HepG2 (cell line): Measurements from ENCODE around the gene BARX2.

Experiments used
- MXI1 ChIP-seq: IDR thresholded peaks from 3 replicates; pipeline ENCODE4 v1.6.1; 2012; ENCODE audit warnings: low read depth, low read length, inconsistent platforms, borderline replicate concordance
- PHF21A ChIP-seq: sonication (generic); formaldehyde crosslinking; IDR thresholded peaks from 2 replicates; pipeline ENCODE4 v1.5.0; 2020; ENCODE audit warnings: mild to moderate bottlenecking, missing genetic modification reagents
- POLR2A ChIP-seq, 2 experiments: IDR thresholded peaks; 2 replicates each; pipeline ENCODE4 v1.6.1; 2011; ENCODE audit warnings: low read depth in 2 of 2, low read length in 2 of 2, mild to moderate bottlenecking in 1 of 2, moderate library complexity in 1 of 2; ENCODE audit not compliant: insufficient read depth in 1 of 2
- SNRNP70 ChIP-seq: fragments of 200-400 bp; formaldehyde crosslinking; IDR thresholded peaks from 2 replicates; pipeline ENCODE4 v1.6.1; 2017; ENCODE audit warnings: mild to moderate bottlenecking, low read depth, low read length, moderate library complexity
- ZNF737 ChIP-seq: sonication (generic); formaldehyde crosslinking; IDR thresholded peaks from 2 replicates; pipeline ENCODE4 v1.5.0; 2020; ENCODE audit warnings: missing genetic modification reagents, mild to moderate bottlenecking, borderline replicate concordance
- TF ChIP-seq, protein P1 (sequence below): sonication (generic); formaldehyde crosslinking; IDR thresholded peaks from 2 replicates; pipeline ENCODE4 v1.4.0; 2020; ENCODE audit warnings: mild to moderate bottlenecking, missing genetic modification reagents
- TF ChIP-seq, protein P2 (sequence below), 2 experiments: sonication (generic) in 1 of 2; formaldehyde crosslinking in 1 of 2; IDR thresholded peaks; 2 replicates each; pipeline versions ENCODE4 v1.4.0 to v1.6.1; 2018 to 2020; ENCODE audit warnings: missing genetic modification reagents in 2 of 2, borderline replicate concordance in 1 of 2, low read depth in 1 of 2, mild to moderate bottlenecking in 1 of 2, missing biosample characterization in 1 of 2
- TF ChIP-seq, protein P3 (sequence below): sonication (generic); formaldehyde crosslinking; IDR thresholded peaks from 2 replicates; pipeline ENCODE4 v1.5.0; 2020; ENCODE audit warnings: mild to moderate bottlenecking, missing genetic modification reagents, moderate library complexity
- TF ChIP-seq, protein P4 (sequence below): sonication (generic); formaldehyde crosslinking; conservative IDR thresholded peaks from 2 replicates; pipeline ENCODE4 v1.8.0; 2022; ENCODE audit warnings: mild to moderate bottlenecking, moderate library complexity, missing genetic modification reagents

DNA sequence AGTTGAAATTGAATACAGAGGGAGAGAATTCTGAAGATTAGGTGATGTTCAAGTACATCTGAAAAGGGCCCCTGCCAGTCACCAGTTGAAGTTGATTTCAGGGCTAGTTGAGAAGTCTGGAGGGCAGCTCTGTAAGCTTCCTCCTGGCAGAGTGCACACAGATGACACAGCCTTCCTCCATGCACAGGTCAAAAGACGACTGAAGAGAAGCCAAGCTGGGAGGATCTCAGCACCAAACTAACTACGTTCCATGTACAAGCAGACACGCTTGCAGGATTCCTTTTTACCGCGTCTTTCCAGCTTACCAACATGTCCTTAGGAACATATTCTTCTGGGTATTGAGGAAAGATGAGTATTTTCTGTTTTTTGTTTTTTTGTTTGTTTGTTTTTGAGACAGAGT, 7.9 kb downstream of the BARX2 start:
- no peak for TF ChIP-seq PHF21A (CRISPR knock-in tag)
- TF ChIP-seq, protein P1, sequence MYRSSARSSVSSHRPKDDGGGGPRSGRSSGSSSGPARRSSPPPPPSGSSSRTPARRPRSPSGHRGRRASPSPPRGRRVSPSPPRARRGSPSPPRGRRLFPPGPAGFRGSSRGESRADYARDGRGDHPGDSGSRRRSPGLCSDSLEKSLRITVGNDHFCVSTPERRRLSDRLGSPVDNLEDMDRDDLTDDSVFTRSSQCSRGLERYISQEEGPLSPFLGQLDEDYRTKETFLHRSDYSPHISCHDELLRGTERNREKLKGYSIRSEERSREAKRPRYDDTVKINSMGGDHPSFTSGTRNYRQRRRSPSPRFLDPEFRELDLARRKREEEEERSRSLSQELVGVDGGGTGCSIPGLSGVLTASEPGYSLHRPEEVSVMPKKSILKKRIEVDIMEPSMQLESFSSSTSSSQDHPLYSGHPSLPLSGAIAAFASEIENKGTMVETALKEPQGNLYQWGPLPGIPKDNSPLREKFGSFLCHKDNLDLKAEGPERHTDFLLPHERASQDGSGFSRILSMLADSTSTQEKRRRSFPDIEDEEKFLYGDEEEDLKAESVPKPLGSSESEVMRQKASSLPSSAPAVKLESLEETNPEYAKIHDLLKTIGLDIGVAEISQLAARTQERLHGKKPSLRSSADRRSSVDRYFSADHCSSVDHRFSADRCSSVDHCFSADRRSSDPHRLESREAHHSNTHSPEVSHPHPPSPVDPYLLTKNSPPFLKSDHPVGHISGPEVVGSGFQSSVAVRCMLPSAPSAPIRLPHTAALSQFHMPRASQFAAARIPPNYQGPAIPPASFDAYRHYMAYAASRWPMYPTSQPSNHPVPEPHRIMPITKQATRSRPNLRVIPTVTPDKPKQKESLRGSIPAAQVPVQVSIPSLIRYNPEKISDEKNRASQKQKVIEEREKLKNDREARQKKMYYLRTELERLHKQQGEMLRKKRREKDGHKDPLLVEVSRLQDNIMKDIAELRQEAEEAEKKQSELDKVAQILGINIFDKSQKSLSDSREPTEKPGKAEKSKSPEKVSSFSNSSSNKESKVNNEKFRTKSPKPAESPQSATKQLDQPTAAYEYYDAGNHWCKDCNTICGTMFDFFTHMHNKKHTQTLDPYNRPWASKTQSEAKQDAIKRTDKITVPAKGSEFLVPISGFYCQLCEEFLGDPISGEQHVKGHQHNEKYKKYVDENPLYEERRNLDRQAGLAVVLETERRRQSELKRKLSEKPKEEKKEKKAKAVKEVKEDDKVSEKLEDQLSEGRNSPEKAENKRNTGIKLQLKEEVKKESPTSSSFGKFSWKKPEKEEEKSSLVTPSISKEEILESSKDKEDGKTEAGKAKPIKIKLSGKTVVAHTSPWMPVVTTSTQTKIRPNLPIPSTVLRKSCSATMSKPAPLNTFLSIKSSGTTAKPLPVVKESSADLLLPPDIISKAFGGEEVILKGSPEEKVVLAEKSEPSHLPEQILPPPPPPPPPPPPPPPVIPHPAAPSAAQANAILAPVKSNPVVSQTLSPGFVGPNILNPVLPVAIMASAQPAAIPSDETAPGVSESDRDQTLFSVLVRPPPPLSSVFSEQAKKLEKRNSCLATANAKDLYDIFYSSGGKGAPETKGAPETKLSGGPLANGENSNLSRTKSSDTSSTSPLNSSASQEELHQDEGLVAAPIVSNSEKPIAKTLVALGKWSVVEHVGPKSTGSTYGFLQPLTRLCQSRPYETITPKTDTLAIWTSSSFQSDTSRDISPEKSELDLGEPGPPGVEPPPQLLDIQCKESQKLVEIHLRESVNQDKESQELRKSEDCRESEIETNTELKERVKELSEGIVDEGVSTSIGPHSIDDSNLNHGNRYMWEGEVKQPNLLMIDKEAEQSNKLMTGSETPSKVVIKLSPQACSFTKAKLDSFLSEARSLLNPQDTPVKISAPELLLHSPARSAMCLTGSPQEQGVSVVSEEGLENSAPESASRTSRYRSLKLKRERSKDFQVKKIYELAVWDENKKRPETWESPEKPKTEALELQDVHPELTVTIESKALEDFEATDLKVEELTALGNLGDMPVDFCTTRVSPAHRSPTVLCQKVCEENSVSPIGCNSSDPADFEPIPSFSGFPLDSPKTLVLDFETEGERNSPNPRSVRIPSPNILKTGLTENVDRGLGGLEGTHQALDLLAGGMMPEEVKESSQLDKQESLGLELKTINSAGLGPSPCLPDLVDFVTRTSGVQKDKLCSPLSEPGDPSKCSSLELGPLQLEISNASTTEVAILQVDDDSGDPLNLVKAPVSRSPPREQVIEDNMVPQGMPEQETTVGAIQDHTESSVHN (CRISPR knock-in tag) = no peak
- TF ChIP-seq, protein P2, sequence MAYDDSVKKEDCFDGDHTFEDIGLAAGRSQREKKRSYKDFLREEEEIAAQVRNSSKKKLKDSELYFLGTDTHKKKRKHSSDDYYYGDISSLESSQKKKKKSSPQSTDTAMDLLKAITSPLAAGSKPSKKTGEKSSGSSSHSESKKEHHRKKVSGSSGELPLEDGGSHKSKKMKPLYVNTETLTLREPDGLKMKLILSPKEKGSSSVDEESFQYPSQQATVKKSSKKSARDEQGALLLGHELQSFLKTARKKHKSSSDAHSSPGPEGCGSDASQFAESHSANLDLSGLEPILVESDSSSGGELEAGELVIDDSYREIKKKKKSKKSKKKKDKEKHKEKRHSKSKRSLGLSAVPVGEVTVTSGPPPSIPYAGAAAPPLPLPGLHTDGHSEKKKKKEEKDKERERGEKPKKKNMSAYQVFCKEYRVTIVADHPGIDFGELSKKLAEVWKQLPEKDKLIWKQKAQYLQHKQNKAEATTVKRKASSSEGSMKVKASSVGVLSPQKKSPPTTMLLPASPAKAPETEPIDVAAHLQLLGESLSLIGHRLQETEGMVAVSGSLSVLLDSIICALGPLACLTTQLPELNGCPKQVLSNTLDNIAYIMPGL (CRISPR knock-in tag; IDR thresholded peaks at IDR 0.05; ENCODE audit: borderline replicate concordance in 1 of 2, low read depth in 1 of 2) = no peak
- no peak for TF ChIP-seq SNRNP70
- TF ChIP-seq, protein P3, sequence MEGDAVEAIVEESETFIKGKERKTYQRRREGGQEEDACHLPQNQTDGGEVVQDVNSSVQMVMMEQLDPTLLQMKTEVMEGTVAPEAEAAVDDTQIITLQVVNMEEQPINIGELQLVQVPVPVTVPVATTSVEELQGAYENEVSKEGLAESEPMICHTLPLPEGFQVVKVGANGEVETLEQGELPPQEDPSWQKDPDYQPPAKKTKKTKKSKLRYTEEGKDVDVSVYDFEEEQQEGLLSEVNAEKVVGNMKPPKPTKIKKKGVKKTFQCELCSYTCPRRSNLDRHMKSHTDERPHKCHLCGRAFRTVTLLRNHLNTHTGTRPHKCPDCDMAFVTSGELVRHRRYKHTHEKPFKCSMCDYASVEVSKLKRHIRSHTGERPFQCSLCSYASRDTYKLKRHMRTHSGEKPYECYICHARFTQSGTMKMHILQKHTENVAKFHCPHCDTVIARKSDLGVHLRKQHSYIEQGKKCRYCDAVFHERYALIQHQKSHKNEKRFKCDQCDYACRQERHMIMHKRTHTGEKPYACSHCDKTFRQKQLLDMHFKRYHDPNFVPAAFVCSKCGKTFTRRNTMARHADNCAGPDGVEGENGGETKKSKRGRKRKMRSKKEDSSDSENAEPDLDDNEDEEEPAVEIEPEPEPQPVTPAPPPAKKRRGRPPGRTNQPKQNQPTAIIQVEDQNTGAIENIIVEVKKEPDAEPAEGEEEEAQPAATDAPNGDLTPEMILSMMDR = no peak
- TF ChIP-seq MXI1 = no peak
- TF ChIP-seq, protein P4, sequence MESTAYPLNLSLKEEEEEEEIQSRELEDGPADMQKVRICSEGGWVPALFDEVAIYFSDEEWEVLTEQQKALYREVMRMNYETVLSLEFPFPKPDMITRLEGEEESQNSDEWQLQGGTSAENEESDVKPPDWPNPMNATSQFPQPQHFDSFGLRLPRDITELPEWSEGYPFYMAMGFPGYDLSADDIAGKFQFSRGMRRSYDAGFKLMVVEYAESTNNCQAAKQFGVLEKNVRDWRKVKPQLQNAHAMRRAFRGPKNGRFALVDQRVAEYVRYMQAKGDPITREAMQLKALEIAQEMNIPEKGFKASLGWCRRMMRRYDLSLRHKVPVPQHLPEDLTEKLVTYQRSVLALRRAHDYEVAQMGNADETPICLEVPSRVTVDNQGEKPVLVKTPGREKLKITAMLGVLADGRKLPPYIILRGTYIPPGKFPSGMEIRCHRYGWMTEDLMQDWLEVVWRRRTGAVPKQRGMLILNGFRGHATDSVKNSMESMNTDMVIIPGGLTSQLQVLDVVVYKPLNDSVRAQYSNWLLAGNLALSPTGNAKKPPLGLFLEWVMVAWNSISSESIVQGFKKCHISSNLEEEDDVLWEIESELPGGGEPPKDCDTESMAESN (CRISPR knock-in tag) = no peak
- TF ChIP-seq POLR2A (IDR thresholded peaks at IDR 0.05; ENCODE audit: insufficient read depth in 1 of 2, low read depth in 2 of 2, low read length in 2 of 2) = no peak
- no peak for TF ChIP-seq ZNF737 (CRISPR knock-in tag)
